22Rv1 (cell line): ENCODE measurements around the gene CARD11.

ENCODE experiments used
- ZFX ChIP-seq: fragments of 450-650 bp; IDR thresholded peaks from 2 replicates; pipeline ENCODE4 v1.6.1; 2017; ENCODE audit warnings: antibody characterized with exemption, borderline replicate concordance
- TF ChIP-seq, protein P1 (sequence below): fragments of 450-650 bp; IDR thresholded peaks from 2 replicates; pipeline ENCODE4 v1.5.1; 2017; ENCODE audit warnings: mild to moderate bottlenecking

- TF ChIP-seq, protein P1, sequence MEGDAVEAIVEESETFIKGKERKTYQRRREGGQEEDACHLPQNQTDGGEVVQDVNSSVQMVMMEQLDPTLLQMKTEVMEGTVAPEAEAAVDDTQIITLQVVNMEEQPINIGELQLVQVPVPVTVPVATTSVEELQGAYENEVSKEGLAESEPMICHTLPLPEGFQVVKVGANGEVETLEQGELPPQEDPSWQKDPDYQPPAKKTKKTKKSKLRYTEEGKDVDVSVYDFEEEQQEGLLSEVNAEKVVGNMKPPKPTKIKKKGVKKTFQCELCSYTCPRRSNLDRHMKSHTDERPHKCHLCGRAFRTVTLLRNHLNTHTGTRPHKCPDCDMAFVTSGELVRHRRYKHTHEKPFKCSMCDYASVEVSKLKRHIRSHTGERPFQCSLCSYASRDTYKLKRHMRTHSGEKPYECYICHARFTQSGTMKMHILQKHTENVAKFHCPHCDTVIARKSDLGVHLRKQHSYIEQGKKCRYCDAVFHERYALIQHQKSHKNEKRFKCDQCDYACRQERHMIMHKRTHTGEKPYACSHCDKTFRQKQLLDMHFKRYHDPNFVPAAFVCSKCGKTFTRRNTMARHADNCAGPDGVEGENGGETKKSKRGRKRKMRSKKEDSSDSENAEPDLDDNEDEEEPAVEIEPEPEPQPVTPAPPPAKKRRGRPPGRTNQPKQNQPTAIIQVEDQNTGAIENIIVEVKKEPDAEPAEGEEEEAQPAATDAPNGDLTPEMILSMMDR, result no peak
- no peak for TF ChIP-seq ZFX
Observed at GRCh38 chr7:3055626-3056025, 12.0 kb upstream of the CARD11 start.
